Measurements from ENCODE around the gene MAPK1.

The MAPK1 gene

DNA sequence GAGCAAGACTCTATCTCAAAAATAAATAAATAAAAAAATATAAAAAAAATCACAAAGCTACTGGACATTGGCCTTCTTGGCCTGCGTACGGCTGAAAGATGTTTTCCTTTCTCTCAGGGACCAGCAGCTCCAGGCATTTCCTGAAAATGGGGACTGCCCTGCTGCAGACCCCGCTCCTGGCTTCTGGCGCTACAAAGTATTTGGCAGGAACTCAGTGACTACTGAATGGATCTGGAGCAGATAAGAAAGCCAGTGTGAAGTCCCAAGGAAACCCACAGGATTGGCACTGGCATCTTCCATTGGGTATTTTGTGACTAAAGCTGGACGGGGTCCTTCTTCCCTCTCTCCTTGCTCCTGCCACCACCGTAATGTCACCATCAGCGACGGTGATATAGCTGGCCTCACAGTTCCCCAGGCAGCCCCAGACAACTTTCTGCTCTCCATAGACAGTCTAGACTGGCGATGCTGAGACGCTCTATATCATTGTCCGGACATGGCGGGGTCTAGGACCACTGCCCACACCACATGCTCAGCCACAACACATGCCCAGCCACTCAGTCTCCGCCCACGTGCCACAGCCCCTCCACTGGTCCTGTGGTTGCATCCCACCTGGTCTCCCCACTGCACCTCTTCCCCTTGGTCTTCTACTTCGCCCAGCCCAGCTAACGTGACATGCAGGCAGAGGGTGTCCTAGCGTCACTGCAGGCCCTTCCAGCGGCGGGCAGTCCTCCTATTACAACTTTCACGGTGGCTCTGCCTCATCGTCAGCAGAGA is 109.2 kb downstream of the MAPK1 start:
- TF ChIP-seq GATA3 (IDR thresholded peaks at IDR 0.05; ENCODE audit: low read depth, low read length) = no peak
- no peak for TF ChIP-seq GATA2 (IDR thresholded peaks at IDR 0.05; ENCODE audit: low read depth, low read length)

DNA sequence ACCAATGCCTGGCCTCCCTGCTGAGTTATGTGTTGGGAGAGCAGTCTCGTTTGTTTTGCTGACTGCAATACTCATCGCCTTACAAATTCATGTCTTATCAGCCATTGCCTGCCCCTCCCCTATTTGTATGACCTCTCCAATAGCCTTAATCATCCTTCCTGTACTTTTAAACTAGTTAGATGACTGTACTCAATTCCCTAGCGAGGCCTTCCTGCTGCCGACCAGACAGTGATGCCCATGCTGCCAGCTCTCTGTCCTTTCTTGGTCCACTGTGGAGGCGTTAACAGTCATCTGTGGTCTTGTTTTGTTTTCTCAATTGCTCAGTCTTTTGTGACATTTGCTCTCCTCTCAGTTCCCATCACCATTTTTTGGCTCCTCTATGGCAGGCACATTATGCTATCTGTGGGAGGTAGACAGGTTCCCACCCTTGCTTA is 111.6 kb downstream of the MAPK1 start:
- TF ChIP-seq GATA2 (IDR thresholded peaks at IDR 0.05; ENCODE audit: low read depth, low read length) (no peak), GATA3 (IDR thresholded peaks at IDR 0.05; ENCODE audit: low read depth, low read length) (no peak)

- TF ChIP-seq GATA3 (IDR thresholded peaks at IDR 0.05; ENCODE audit: low read depth, low read length) = no peak
- no peak for TF ChIP-seq GATA2 (IDR thresholded peaks at IDR 0.05; ENCODE audit: low read depth, low read length)
Measured at GRCh38 chr22:21754523-21754922, 112.9 kb downstream of the MAPK1 start.

- TF ChIP-seq GATA3 (IDR thresholded peaks at IDR 0.05; ENCODE audit: low read depth, low read length) (no peak), GATA2 (IDR thresholded peaks at IDR 0.05; ENCODE audit: low read depth, low read length) (no peak)
Measured at GRCh38 chr22:21753374-21754111, 113.9 kb downstream of the MAPK1 start.

GRCh38 chr22:21752276-21752675 is 115.2 kb downstream of the MAPK1 start:
- no peak for TF ChIP-seq GATA2 (IDR thresholded peaks at IDR 0.05; ENCODE audit: low read depth, low read length)
- TF ChIP-seq GATA3 (IDR thresholded peaks at IDR 0.05; ENCODE audit: low read depth, low read length) = no peak

DNA sequence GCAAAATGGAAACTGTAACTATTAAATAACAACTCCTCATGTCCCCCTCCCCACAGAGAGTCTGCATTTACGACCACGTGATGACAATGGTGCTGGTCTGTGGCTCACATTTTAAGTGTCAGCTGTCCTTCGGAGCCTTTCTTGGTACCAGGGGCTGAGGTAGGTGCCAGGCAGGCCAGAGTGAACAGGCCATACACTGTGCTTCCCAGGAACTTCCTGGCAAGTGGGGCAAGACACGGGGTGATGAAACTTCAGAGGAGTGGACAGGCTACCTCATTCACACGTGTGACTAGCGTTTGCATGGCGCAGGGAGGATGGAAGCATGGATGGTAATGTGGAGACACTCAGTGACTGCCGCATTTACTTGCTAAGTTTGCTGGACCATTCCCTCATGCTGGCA is 121.5 kb downstream of the MAPK1 start:
- TF ChIP-seq GATA2 (IDR thresholded peaks at IDR 0.05; ENCODE audit: low read depth, low read length) (no peak), GATA3 (IDR thresholded peaks at IDR 0.05; ENCODE audit: low read depth, low read length) (no peak)

- TF ChIP-seq GATA3 (IDR thresholded peaks at IDR 0.05; ENCODE audit: low read depth, low read length) (no peak), GATA2 (IDR thresholded peaks at IDR 0.05; ENCODE audit: low read depth, low read length) (no peak)
Measured at GRCh38 chr22:21741790-21742189, 125.7 kb downstream of the MAPK1 start.

DNA sequence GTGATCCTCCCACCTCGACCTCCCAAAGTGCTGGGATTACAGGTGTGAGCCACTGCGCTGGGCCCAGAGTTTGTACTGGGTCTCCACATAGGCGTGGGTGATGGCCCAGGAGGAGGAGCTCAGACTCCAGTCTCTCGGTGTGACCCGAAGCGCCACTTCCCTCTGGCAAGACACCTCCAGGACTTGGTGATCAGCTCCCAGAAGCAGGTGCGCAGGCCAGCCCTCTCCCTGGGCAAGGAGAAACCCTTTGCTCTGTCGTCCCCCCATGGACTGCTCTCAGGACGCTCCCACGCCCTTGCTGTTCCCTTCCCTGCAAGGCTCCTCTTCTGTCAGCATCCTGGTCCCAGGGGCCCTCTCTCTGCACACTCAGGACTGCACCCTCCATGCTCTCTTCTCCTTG is 126.4 kb downstream of the MAPK1 start:
- TF ChIP-seq GATA2 (IDR thresholded peaks at IDR 0.05; ENCODE audit: low read depth, low read length) = no peak
- no peak for TF ChIP-seq GATA3 (IDR thresholded peaks at IDR 0.05; ENCODE audit: low read depth, low read length)

DNA sequence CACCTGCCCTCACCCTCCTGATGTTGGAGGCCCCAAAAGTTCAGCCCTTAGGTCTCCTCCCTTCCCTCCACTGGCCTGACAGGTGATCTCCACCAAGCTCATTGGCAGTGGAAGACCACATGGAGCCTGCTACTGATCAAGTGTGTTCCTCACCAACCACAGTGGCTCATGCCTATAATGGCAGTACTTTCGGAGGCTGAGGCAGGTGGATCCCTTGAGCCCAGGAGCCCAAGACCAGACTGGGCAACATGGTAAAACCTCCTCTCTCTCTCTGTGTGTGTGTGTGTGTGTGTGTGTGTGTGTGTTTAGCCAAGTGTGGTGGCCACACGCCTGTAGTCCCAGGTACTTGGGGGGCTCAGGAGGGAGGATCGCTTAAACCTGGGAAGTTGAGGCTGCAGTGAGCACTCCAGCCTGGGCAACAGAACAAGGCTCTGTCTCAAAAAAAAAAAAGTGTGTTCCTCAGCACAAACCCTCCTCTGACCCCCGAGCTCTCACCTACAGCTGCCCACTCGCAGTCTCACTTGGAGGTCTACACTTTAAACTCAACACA is 127.5 kb downstream of the MAPK1 start:
- TF ChIP-seq GATA2 (IDR thresholded peaks at IDR 0.05; ENCODE audit: low read depth, low read length) = no peak
- TF ChIP-seq GATA3 (IDR thresholded peaks at IDR 0.05; ENCODE audit: low read depth, low read length) = no peak

DNA sequence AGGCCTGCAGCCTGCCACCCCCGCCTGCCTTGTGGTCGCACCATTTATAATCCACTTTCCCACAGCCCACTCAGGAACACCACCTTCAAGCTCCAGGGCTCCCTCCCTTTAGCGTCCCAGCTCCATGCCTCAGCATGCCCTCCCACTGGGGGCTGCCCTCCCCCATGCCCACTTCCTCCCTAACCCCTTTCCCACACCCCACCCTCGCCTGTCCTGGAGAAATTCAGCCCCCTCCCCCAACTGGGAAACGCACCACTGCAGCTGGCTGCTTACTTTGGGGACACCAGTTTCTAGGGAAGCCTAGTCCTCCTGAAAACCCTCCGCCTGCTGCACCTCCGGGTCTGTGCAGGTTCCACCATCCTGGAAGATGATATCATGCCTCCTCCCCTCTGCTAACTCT is 128.5 kb downstream of the MAPK1 start:
- TF ChIP-seq GATA3 (IDR thresholded peaks at IDR 0.05; ENCODE audit: low read depth, low read length) = no peak
- no peak for TF ChIP-seq GATA2 (IDR thresholded peaks at IDR 0.05; ENCODE audit: low read depth, low read length)

DNA sequence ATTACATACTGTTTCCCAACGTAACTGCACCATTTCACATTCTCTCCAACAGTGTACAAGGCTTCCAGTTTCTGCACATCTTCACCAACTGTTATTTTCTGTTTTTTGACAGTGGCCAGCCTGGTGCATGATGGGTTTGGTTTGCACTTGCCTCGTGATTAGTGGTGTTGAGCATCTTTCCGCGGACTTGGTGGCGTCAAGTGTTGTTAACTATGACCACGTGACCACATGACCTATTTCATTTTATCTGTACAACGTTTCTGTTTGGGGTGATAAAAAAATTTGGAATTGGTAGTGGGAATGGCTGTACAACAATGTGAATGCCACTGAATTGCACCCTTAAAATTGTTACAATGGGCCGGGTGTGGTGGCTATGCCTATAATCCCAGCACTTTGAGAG is 129.4 kb downstream of the MAPK1 start:
- no peak for TF ChIP-seq GATA2 (IDR thresholded peaks at IDR 0.05; ENCODE audit: low read depth, low read length)
- no peak for TF ChIP-seq GATA3 (IDR thresholded peaks at IDR 0.05; ENCODE audit: low read depth, low read length)

DNA sequence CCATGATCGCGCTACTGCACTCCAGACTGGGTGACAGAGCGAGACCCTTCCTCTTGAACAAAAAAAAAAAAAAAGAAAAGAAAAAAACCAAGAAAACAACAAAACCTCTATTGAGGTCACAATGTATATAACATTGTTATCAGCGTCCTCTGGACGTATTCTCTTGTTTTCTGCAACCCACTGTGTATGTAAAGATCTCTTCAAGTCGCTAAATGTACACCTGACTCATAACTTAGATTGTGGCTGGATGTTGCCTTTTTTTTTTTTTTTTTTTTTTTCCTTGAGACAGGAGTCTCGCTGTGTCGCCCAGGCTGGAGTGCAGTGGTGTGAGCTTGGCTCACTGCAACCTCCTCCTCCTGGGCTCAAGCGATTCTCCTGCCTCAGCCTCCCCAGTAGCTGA is 130.5 kb downstream of the MAPK1 start:
- no peak for TF ChIP-seq GATA2 (IDR thresholded peaks at IDR 0.05; ENCODE audit: low read depth, low read length)
- TF ChIP-seq GATA3 (IDR thresholded peaks at IDR 0.05; ENCODE audit: low read depth, low read length) = no peak

DNA sequence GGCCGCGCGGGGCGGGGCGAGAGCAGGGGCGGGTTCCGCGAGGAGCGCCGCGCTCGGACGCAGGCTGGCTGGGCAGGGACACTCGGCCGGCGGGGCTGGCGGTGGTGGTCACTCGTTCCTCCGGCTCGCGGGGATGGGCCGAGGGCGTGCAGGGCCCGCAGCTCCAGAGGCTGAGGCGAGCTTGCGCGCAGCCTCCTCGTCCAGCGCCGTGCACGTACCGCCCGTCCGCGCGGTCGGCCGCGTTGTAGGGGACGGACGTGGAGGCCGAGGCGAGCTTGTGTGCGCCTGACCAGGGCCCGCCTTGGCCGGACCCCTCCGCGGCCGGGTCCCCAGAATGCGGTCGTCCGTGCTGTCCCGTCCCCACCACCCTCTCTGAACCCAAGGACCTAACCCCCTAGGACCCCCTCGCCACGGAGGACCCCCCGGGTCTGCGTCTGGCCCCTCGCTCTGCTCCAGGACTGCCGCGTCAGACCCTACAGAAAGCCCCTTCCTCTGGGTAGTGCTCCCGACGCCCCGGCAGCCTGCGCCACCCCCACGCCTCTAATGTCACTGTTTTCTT is 131.3 kb downstream of the MAPK1 start:
- TF ChIP-seq GATA2 (IDR thresholded peaks at IDR 0.05; ENCODE audit: low read depth, low read length) = no peak
- no peak for TF ChIP-seq GATA3 (IDR thresholded peaks at IDR 0.05; ENCODE audit: low read depth, low read length)

Data from SH-SY5Y (cell line).